Fibroblast of pulmonary artery (primary cell): ENCODE data around the gene PPP1R13L.

Experiments
- DNase-seq: peaks from one replicate; pipeline ENCODE4 v3.0.0-alpha.2; 2010; ENCODE audit warnings: low read depth
- H3K4me3 ChIP-seq: replicated peaks from 2 replicates; pipeline ENCODE4 v1.5.1; 2011; ENCODE audit warnings: low read depth, mild to moderate bottlenecking, control low read depth, low read length, moderate library complexity
- TF ChIP-seq, protein P1 (sequence below): IDR thresholded peaks from 2 replicates; pipeline ENCODE4 v1.5.1; 2011; ENCODE audit warnings: mild to moderate bottlenecking, control low read depth, low read length, inconsistent platforms; ENCODE audit errors: missing control alignments

PPP1R13L gene

DNA sequence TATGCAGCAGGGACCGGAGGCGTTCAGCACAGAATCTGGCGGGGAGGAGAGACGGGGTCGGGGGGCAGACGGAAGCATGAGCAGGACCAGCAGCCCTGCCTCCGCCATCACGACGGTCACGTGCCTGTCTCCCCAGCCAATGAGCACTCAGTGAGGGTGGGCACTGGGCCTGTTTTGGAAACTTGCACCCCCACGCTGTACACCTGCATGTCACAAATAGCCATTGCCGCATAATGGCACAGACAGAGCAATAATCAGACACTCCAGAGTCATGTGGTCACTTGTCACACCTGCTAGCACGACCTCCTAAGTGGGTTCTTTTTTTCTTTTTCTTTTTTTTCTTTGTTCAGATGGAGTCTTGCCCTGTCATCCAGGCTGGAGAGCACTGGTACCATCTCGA lies 43.3 kb downstream of the PPP1R13L start:
- no peak overlapping the region for H3K4me3 ChIP-seq
- TF ChIP-seq, protein P1, sequence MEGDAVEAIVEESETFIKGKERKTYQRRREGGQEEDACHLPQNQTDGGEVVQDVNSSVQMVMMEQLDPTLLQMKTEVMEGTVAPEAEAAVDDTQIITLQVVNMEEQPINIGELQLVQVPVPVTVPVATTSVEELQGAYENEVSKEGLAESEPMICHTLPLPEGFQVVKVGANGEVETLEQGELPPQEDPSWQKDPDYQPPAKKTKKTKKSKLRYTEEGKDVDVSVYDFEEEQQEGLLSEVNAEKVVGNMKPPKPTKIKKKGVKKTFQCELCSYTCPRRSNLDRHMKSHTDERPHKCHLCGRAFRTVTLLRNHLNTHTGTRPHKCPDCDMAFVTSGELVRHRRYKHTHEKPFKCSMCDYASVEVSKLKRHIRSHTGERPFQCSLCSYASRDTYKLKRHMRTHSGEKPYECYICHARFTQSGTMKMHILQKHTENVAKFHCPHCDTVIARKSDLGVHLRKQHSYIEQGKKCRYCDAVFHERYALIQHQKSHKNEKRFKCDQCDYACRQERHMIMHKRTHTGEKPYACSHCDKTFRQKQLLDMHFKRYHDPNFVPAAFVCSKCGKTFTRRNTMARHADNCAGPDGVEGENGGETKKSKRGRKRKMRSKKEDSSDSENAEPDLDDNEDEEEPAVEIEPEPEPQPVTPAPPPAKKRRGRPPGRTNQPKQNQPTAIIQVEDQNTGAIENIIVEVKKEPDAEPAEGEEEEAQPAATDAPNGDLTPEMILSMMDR, result no peak
- DNase-seq, result no peak

DNA sequence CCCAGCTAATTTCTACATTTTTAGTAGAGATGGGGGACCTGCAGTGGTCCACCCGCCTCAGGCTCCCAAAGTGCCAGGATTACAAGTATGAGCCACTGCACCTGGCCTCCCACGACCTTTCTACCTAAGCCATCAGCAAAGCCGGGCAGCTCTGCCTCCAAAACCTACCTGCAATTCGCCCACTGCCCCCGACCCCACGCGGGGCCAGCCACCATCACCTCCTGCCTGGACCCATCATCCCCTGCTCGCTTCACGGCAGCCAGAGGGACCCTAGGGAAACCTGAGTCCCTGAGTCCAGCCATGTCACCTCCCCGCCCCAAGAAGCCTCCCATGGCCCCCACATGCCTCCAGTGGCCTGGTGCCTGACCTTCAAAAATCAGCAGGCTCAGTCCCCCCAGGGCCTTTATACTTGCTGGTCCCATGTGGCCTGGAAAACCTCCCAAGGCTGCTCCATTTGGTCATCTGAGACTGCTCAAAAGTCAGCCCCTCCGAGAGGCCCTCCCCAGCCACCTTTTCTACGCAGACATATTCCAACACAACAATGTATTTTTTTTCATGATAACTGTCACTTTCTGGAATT lies 46.6 kb downstream of the PPP1R13L start:
- TF ChIP-seq, protein P1, result no peak
- H3K4me3 ChIP-seq, result no peak overlapping the region
- DNase-seq, result no peak

DNA sequence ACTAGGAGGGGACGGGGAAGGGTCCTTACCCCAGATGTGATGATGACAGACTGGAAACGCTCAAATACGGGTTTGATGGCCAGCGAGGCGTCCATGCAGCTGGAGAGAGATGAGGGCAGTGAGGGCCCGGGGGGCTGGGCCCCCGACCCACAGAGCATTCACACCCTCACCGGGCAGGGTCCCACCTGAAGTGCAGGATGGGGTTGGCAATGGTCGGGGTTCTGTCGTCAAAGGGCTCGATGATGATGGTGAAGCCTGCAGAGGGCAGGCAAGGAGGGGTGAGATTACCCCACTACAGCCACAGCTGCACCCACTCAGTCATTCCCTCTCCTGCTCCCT lies 47.5 kb downstream of the PPP1R13L start:
- no peak for DNase-seq
- TF ChIP-seq, protein P1, result no peak
- no peak overlapping the region for H3K4me3 ChIP-seq

DNA sequence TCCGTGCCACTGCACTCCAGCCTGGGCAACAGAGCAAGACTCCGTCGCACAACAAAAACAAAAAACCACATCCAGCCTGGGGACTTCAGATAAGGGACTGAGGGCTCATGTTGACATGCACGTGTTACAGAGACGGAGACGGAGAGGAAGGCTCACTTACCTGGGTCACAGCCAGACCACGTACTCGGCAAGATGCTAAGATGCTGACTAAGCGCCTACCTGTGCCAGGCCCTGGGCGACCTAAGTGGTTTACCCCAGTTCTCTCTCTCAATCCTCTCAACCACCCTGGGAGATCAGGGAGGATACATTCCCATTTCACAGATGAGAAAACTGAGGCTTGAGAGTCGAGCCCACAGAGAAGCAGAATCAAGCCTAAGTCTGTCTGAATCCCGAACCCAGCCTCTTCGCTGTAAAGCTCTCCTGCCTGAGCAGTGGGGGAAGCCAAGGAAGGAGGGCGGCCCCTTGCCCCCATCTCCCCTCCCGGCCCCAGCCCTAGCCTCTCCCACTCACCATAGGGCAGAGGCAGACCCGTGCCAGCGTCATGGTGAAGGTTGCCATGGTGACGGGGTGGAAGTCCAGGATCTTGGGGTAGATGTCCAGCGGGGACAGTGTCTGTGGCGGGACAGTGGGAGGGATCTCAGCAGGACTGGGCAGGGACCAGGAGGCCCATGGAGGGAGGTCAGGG lies 48.0 kb downstream of the PPP1R13L start:
- no peak for DNase-seq
- H3K4me3 ChIP-seq, result no peak overlapping the region
- TF ChIP-seq, protein P1, result no peak

DNA sequence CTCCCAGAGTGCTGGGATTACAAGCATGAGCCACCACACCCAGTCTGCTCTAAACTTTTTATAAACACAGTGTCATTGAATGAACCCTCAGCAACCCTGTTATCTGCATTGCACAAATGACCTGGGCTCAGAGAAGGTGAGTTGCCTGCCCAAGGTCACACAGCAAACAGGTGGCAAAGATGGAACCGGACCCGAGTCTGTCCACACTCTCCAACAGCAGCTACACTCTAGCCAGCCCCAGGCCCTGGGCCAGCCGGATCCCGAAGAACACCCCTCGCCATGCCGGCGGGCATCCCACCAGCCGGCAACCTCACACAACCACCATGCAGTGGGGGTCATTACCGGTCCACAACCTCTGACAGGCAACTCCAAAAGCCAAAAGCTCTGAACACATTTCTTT lies 49.0 kb downstream of the PPP1R13L start:
- TF ChIP-seq, protein P1, result no peak
- DNase-seq, result no peak
- no peak overlapping the region for H3K4me3 ChIP-seq

DNA sequence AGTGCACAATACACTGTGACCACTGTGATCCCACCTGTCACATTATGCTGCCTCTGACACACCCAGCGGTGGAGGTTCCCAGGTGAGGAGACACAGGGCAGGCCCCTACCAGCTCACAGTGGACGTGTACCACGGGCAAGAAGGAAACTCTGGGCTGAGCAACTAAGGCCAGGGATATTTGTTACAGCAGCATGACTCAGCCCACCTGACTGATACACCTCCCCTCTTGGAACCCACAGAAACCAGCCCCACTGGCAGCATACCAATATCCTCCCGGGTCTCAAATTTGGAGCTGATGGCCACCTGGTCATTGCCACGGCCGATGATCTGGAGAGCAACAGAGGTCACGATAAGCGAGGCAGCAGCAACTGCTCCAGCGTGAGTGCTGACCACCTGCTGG lies 49.5 kb downstream of the PPP1R13L start:
- no peak overlapping the region for H3K4me3 ChIP-seq
- DNase-seq, result no peak
- TF ChIP-seq, protein P1, result no peak
